WTC11 (cell line): ENCODE data around the gene MRPS15.

ENCODE experiments used
- CTCF ChIP-seq: fragments of 200-600 bp; IDR thresholded peaks from 2 replicates; pipeline ENCODE4 v1.8.0; 2022; ENCODE audit warnings: antibody characterized with exemption
- NR2C2 ChIP-seq: sonication (generic); formaldehyde crosslinking; IDR thresholded peaks from 2 replicates; pipeline ENCODE4 v1.8.0; 2022; ENCODE audit warnings: mild to moderate bottlenecking, missing genetic modification reagents

- TF ChIP-seq CTCF (no peak), NR2C2 (CRISPR knock-in tag) (no peak)
Measured at GRCh38 chr1:36440044-36440443, 24.1 kb downstream of the MRPS15 start.
